ENCODE data around the gene TBC1D2B.
"Not testable (repeated sequence)": the region's sequence is repeated elsewhere in the genome, so short reads cannot be mapped to it uniquely, and the experiment has no call there.

The TBC1D2B gene

DNA sequence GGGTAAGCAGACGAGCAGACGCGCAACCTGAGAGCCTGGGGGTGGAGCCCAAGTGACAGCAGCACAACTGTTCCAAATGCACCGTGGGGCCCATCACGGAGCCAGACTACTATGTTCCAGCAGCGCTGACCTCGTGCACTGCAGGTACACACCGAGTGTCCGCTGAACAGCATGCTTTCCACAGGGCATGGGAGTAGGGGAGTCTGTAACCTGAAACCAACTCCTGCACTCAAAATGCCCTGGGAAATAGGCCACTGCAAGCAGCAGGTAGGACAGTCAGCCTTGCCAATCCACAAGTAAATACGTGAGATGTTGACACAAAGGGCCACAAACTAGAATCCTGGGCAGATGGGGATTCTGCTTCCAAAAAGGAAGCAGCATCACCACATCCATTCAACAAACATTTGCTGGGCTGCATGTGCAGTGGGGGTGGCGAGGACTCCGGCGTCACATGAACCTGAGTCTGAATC is 73.9 kb downstream of the TBC1D2B start:
- no peak for DNase-seq (ENCODE audit: low spot score)

DNA sequence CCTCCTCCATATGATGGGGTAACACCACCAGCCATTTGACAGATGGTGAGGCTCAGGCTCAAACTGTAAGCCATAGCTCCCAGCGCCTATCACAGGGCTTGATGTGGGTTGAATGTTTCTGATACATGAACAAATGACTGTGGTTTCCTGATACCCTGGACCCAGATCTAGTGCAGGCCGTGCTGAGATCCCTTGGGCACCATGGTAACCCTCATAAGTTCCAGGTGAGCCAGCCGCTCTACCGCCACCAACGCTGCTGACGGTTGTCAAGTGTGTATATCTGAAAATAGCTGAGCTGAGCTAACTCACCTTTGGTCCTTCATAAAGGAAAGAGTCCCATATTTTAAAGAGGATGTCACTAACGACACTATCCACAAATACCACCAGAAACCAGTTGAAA is 74.5 kb downstream of the TBC1D2B start:
- DNase-seq (ENCODE audit: low spot score), result no peak

DNA sequence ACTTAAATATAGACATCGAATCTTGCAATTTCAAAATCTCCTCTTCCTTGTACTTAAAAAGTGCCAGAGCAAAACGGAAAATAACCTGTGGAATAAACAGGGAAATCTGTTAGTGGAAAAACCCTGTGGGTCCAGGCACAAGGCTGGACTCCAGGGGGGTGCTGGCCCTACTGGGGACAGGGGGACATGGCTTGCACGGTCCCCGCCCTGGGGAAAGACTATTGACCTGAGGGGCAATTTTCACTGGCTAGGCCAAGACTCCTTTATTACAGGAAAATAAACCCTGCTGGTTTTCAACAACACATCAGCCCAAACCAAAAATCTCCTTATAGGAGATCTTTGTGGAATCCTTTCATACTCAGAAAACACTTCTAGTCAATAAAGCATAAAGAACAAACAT is 75.9 kb downstream of the TBC1D2B start:
- DNase-seq (ENCODE audit: low spot score), result no peak

DNA sequence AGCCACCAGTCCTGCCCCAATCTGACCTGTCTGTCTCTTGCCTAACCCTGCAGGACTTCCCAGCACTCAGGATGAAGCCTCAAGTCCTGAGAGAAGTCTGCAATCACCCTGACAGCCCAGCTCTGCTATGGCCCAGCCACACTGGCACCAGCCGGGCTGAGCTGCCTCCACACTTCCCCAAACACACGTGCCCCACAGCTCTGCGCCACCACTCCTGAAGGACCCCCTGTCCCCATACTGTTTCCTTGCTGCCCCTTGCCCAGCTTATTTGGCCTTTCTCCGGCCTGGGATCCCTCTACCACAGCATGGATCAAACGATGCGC is 76.6 kb downstream of the TBC1D2B start:
- DNase-seq (ENCODE audit: low spot score), result no peak

DNA sequence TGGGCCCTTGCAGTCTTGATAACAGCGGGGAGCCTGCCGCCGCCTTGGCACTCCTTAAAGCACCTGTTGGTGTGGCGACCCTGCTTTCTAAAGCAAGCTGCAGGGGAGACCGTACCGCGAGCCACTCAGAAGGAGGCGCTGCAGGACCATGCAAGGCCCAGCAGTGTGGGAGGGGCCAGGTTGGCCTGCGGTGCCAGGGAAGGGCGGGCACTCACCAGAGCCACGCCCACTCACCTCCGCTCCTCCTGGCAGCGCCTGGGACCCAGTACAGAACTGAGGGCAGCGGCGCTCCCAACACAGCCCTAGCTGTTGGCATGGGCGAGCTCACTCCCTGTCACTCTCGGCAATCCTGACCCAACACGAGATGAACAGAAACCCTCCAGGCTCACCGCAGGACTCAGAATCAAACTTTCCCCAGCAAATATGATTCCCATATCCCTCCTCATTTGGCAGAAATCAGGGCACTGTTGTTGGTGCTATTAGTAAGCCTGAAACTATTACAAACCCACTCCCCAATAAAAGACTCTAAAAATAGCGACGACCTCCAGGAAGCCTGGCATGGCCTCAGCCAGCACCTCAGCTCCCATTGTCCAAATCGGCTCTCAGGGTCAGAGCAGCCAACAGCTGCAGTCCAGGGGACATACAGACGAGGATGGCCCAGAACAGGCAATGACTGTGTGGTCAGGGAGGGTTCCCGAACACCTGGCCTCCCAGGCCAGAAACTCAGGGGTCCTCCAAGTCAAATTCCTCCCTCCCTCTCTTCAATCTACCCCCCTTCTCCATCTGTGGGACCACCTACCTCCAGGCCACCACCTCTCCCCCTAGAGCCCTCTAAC is 77.2 kb downstream of the TBC1D2B start:
- peak; percentile 62 for DNase-seq (ENCODE audit: low spot score)

DNA sequence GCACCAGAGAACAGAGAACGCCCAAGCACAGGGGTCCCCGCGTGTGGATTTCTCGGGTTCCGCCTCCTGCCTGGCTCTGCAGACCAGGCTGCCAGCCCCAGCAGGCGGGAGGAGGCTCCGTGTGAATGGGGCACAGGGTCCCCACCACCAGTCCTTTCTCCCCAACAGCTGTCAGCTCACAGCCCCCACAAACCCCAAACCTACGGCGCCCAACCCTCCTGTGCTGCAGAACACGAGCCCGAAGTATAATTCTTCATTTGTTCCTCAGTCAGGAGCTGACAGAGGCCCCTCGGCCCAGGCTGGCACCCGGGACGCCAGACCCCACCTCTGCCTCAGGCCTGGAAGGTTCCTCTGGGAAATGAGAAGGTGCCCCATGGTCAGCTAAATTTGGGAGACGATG is 78.0 kb downstream of the TBC1D2B start:
- no peak for DNase-seq (ENCODE audit: low spot score)

DNA sequence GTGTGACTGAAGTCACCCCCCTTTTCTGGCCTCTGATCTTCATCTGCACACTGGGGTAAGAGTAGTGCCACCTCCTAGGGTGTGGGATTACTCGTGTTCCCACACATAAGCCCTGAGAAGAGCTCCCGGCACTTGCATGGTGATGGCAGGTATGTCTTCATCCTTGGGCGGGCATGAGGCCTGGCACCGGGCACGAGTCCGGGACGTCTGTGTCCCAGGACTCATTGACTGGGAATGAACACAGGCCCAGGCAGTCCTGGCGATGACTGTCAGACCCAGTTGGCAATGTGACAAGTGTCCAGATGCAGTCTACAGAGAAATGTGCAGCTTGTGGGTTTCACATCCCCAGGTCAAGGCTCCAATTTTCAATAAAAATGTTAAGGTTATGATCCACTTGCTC is 78.9 kb downstream of the TBC1D2B start:
- no peak for DNase-seq (ENCODE audit: low spot score)

DNA sequence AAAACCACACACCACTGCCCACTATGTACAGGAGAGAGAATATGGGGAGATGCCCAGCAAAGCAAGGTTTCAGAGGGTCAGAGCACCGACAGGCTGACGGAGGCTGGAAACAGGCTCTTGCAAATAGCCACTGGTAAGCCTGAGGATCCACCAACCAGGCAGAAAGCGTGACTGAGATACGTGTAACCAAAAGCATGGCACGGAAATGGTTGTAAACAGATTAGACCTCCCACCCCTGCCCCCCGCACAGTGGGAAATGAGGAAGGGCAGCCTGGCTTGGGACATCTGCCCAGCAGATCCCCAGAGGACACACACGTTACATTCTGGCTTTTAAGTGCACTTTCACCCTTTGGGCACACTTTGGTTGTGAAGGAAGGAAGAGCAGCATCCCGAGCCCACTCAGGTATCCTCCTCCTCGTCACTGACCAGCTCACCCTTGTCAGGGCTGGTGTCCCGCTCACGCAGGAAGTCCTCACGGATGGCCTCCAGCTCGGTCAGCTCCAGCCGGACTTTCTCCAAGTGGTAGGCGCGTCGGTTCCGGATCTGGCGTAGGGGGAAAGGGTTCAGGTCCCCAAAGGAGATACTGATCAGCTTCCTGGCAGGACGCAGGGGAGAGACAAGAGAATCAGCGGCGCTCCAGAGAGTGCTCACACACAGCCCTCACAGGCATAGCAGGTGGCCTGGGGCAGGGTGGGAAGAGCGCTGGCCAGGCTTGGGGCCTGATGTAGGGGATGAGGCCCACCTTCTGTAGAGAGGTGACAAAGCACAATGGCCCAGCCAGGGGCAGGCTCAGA is 79.6 kb downstream of the TBC1D2B start:
- DNase-seq (ENCODE audit: low spot score), result not testable (repeated sequence)

DNA sequence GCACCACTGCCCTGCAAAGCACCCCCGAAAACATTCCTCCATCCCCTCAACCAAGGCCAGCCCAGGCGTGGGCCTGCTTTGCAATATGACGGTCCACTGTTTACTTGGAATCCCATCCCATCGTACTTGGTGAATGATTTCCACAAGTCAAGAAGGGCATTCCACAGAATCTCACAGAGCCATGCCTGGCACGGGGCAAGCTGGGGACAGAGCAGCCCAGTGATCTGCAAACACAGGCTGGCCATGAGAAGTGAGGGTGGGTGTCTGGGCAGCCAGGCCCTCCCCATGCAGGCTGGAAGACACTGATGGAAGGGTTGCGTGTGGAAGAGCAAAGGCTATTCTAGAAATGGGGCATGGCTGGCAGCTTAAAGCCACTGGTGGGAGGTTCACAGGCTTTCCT is 80.3 kb downstream of the TBC1D2B start:
- DNase-seq (ENCODE audit: low spot score), result not testable (repeated sequence)

DNA sequence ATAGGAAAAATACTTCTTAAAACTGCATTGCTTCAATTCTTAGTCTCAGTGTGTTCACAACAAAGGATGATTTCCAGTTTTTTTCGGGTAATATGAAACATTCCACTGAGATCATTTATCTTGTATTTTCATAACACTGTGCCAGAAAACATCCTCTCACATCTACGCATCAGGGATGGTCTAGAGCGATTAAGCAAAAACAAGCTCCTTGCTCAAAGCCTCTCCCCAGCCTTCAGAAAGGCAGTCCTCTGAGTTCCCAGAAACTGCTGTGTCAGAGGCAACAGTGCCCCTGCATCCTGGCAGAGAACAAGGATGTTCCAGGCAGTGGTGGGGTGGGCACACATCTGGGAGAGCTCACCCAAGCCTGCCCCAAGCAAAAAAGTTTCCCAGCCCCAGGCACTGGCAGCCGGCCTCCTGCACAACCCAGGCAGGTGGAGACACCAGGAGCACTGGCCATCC is 80.8 kb downstream of the TBC1D2B start:
- not testable (repeated sequence) for DNase-seq (ENCODE audit: low spot score)

DNA sequence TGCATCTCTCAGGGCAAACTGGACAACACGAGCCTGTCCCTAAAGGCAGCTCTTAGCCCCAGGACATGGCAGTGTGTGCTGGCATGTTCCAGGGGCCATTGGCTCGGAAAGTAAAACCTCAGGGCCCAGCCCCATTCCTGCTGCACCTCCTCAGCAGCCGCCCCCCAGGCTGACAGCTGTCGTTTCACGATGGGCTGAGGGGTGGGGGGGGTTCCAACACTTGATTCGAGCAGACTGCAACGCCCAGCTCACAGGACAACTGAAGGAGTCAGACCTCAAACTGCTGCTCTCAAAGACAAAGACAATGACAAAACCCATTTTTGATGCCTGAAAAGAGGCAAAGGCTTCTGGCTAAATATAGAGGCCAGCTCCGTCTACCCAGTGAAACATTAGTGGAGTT is 81.3 kb downstream of the TBC1D2B start:
- DNase-seq (ENCODE audit: low spot score), result not testable (repeated sequence)

DNA sequence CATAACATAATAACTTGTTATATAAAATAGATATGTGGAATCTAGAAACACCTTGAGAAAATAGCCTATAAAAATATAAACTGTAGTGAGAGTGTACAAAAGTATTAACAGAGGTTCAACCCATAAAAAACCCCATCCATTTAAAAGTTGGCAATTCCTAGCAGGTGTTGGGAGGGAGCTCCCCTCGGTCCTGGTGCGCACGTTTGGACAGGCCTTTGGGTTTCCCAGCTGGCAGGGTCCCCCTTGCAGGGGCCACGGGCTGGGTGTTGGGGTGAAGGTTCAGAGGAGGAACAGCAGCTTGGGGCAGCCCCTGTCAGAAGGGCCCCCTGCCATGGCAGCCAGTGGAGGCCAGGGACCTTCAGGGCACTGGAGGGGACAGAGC is 82.0 kb downstream of the TBC1D2B start:
- DNase-seq (ENCODE audit: low spot score), result not testable (repeated sequence)

DNA sequence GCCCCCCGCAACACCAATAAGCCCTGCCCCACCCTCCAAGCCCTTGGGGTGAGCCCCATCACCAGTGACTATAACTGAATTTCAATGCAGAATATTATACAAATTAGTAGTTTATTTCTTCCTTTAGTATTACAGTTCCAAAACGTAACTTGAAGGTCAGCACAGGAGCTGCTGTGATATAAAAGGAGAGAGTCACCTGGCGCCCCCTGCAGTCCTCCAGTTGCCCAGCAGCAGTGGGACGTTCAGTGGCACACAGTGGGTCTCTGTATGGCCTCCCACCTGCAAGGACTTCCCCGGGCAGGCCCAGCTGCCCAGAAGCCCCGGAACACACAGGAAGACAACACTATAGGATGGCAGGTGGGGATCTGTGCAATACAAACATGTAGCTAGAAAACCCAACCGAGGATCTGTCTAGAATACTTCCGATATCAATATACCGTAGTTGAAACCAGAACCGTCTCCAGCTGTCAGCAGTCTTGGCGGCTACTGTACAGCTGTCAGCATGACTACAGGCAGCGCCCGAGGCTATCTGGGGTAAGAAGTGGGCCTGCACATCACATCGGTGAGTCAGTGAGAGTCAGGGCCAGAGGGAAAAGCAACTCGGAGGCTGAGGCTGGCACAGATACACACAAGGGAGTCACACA is 82.5 kb downstream of the TBC1D2B start:
- peak; percentile 59 for DNase-seq (ENCODE audit: low spot score)

DNA sequence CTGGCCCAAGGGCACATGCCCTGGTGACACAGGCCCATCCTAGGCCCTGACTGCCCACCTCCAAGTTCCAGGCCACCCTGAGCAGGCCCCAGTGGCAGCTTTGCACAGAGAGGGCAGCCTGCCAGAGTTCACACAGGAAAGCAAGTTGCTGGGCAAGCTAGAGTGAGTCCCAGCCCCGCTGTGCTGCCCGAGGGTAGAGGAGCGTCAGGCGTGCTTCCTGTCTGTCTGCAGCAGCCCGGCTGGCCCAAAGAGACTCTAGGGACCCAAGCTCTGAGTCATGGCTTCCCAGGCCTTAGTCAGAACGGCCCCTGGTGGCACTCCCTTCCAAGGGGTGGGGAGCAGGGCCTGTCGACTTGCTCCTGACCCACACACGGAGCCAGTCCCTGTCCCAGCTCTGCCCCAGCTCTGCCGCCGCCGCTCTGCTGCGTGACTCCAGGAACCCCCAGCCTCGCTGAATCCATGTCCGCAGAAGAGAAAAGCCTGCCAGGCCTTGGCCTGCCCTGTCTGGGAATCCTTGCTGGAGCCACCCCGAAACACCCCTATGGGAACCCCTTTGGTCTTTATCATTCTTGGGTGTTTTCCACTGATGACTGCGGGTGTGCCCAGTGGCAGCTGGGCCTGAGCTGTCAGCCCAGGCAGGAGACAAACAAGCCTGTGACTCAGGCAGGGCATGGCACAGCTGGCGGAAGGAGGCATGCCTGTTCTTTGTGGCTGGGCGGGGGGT is 83.4 kb downstream of the TBC1D2B start:
- peak; percentile 98 for DNase-seq (ENCODE audit: low spot score)

DNA sequence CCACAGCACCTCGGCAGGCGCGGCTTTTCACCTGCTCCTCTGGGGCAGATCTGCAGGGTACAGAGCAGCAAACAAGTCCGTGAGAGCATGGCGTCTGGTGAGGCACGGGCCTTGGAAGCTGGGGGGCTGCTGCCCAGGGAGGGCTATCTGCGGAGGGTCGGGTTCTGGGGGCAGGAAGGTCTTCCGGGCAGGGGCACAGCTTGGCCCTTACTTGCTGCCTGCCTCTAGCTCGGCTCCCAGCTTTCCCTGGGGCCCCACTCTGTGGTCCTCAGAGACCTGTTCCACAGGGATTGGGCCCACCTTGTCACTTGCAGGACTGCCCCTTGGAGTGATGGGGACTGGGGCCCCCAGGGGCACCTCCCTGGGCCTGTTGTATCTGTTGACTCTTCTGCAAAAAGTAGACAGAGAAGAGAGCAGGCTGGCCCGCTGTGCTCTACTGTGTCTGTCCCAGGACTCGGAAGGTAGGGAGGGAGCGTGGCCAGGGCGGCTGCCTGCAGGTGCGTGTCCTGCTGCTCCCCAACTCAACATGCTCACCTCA is 84.1 kb downstream of the TBC1D2B start:
- DNase-seq (ENCODE audit: low spot score), result no peak

DNA sequence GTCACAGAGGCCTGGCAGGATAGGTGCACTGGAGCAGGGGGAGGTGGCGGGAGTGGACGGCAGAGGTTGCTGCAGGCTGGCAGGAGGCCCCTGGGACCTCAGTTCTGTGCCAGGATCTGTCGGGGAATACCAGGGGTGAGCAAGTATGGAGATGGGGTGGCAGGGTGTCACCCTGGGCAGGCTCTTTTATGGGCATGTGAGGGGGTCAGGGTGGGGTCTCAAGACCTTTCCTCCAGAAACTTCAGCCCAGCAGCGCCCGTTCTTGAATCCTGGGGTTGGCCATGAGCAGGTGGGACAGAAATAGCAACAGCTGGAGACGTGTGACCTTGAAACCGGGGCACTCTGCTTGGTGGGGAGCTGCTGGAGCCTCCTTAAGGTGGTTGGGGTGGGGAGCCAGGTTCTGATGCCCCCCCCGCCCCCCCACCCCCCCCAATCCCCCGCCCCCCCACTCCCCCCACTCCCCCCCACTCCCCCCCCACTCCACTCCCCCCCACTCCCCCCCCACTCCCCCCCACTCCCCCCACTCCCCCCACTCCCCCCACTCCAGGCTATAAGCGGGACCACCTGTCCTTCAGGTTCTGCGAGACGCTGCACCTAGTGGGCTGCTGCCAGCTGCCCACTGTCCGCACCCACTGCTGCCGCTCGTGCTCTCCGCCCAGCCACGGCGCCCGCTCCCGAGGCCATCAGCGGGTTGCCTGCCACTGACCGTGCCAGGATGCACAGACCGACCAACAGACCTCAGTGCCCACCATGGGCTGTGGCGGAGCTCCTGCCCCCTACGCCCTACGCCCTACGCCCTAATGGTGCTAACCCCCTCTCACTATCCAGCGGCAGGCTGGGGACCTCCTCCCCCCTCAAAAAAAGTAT is 84.9 kb downstream of the TBC1D2B start:
- no peak for DNase-seq (ENCODE audit: low spot score)

DNA sequence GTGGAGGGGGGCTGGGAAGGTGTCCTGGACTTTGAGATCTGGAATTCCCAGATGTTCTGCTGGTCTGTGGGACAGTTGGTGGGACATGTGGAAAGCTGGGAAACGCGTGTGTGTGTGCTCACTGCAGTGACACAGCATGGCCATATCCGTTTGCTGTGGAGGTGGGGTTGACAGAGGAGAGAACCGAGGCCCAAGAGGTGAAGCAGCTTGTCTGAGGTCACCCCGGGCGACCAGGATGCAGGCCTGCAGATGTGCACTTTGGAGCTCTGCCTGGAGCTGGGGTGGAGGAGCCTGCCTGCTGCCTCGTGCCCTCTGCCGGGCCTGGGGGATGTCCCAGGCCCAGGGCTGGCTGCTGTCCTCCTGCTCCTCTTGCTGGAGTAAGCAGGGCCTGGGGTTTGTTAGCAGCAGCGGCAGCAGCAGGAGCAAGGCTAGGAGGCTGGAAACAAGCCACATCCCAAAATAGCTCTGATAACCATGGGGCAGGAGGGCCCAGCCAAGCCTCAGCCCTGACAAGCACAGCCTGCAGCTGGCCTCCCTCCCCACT is 85.8 kb downstream of the TBC1D2B start:
- DNase-seq (ENCODE audit: low spot score), result not testable (repeated sequence)

DNA sequence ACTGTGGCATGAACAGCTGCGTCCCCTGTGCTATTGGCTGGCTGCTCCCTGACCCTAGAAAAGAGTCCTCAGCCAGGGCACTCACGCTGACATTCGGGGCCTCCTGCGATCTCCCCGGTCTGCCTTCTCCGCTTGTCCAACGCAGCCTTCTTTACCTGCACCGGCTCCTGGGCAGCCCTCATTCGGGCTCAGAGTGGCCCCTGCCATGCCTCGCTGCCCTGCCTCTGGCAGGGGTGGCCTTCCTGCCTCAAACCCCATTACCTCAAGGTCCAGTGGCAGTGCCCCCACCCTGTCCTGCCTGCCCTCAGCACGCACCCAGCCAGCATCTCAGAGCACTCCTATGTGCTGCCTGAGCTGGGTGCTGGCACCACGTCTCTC is 86.5 kb downstream of the TBC1D2B start:
- DNase-seq (ENCODE audit: low spot score), result no peak

DNA sequence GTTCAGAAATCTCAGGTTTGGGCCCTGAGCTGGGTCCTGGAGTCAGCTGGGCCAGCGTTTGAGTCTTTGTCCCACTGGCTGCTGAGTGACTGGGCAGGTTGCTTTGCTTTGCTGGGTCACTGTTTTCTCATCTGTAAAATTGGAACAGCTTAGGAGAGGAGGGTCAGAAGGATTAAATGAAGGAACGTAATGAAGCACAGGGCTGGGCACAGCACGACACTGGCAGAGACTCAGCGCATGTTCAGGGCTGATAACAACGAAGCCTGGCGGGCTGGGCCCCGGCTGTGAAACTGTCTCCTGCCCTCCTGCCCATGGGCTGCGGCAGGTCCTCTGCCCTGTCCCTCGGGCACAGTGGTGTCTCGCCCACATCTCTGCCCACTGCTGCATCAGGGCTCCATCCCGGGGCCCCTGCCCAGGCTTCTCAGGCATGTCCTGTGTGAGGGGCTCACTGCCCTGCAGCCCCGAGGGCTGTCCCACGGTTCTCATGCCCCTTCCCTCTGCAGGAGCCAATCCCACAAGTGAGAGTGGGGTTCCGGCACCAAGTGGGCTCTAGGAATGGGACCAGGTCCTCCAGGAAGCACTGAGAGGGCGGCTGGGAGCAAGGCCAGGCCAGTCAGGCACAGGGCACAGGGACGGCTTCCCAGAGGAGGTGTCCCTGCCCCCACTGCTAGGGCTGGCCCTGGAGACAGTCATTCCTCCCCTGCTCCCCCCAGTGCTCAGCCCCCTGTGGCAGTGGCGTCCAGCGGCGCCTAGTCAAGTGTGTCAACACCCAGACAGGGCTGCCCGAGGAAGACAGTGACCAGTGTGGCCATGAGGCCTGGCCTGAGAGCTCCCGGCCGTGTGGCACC is 88.0 kb downstream of the TBC1D2B start:
- DNase-seq (ENCODE audit: low spot score), result no peak
